Hepatocyte (in vitro differentiated cells): ENCODE data around the gene PADI4.

Source experiments
- EZH2 ChIP-seq: fragments of 200-600 bp; sonication (generic); IDR thresholded peaks from 2 replicates; pipeline ENCODE4 v1.6.1; 2016; ENCODE audit warnings: antibody characterized with exemption, mild to moderate bottlenecking, borderline replicate concordance
- EZH2phosphoT487 ChIP-seq: fragments of 200-600 bp; sonication (generic); IDR thresholded peaks from one replicate; pipeline ENCODE4 v1.6.1; 2018; ENCODE audit warnings: antibody characterized with exemption, mild to moderate bottlenecking, low read depth, moderate library complexity; ENCODE audit not compliant: unreplicated experiment, severe bottlenecking
- TF ChIP-seq, protein P1 (sequence below): fragments of 200-600 bp; sonication (generic); IDR thresholded peaks from 2 replicates; pipeline ENCODE4 v1.5.1; 2016; ENCODE audit warnings: antibody characterized with exemption, mild to moderate bottlenecking; ENCODE audit not compliant: poor library complexity

DNA sequence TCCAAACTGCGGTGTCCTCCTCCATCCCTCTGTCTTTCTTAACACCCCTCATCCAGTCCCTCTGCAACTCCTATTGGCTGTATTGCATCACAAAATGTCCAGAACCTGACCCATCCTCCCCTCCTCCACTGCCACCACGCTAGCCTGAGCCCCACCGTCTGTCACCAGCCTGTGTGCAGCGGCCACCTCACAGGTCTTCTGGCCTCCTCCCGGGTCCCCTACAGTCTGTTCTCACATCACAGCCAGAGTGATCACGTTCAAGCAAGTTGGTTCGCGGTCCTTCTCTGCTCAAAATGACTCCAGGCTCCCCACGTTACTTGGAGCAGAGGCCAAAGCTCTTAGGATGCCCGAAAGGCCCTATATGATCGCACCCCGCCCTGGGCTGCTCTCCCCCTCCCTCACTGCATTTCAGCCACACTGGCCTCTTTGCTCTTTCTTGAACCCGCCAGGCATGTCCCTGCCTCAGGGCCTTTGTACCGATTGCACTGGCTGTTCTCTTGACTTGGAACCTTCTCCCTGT, 2.4 kb upstream of the PADI4 start:
- TF ChIP-seq EZH2 (no peak), EZH2phosphoT487 (no peak)
- TF ChIP-seq, protein P1, sequence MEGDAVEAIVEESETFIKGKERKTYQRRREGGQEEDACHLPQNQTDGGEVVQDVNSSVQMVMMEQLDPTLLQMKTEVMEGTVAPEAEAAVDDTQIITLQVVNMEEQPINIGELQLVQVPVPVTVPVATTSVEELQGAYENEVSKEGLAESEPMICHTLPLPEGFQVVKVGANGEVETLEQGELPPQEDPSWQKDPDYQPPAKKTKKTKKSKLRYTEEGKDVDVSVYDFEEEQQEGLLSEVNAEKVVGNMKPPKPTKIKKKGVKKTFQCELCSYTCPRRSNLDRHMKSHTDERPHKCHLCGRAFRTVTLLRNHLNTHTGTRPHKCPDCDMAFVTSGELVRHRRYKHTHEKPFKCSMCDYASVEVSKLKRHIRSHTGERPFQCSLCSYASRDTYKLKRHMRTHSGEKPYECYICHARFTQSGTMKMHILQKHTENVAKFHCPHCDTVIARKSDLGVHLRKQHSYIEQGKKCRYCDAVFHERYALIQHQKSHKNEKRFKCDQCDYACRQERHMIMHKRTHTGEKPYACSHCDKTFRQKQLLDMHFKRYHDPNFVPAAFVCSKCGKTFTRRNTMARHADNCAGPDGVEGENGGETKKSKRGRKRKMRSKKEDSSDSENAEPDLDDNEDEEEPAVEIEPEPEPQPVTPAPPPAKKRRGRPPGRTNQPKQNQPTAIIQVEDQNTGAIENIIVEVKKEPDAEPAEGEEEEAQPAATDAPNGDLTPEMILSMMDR = no peak
